ENCODE data around the gene BDKRB2. TPM values are rescaled to one million over a fixed set of nuclear protein-coding genes. Genes with fewer than 3 reads are reported as not detected.

Gene BDKRB2
- total RNA-seq, 1 experiment from 2014 or later: 0.15 TPM

- H3K27ac ChIP-seq (ENCODE audit: insufficient read length, low read depth, low read length): no peak overlapping the region
- no peaks in the 10 kb centered on the region for H3K79me1 ChIP-seq (ENCODE audit: insufficient read depth, low read depth, low read length, poor library complexity, severe bottlenecking)
- H3K27me3 ChIP-seq (ENCODE audit: insufficient read depth, low read length): peaks cover 2% of the 10 kb centered on the region; the same call in 1 of the 2 replicates
Observed at GRCh38 chr14:96205059-96205977, 679 bp downstream of the BDKRB2 start.

More at GRCh38 chr14:96205059-96205977, 679 bp downstream of the BDKRB2 start:
- H2BK12ac ChIP-seq (ENCODE audit: insufficient read length, low read depth, low read length): no peak overlapping the region
- Mint-ChIP-seq H3K4me3 (peak overlapping the region; percentile 51 to 72), H3K36me3 (ENCODE audit: insufficient read depth in 1 of 3, low read depth in 3 of 3) (no peaks in the 10 kb centered on the region), H3K4me1 (peaks cover 14 to 26% of the 10 kb centered on the region in 2 experiments), H3K27me3 (ENCODE audit: low read depth) (peaks cover 54% of the 10 kb centered on the region), H3K9me3 (no peaks in the 10 kb centered on the region), H3K27ac (no peak overlapping the region; a peak in 1 of 7 replicates)
- H2BK20ac ChIP-seq (ENCODE audit: low read depth, low read length, poor library complexity, severe bottlenecking): no peak overlapping the region
- no peak overlapping the region for H2BK15ac ChIP-seq (ENCODE audit: low read depth, low read length)
- WGBS (ENCODE audit: extremely low coverage, insufficient read length, low lambda C conversion rate): no CpG with 5 or more reads among the region's 21 CpGs
- no peak overlapping the region for H3K56ac ChIP-seq (ENCODE audit: insufficient read length, low read depth, low read length)
- no peak overlapping the region for H4K91ac ChIP-seq (ENCODE audit: insufficient read length, low read depth, low read length)
- no peak for TF ChIP-seq CTCF (conservative IDR thresholded peaks at IDR 0.05)
- H3K4ac ChIP-seq (ENCODE audit: low read depth, low read length): no peak overlapping the region
- no peaks in the 10 kb centered on the region for H3K9me3 ChIP-seq (ENCODE audit: control insufficient read depth, low read depth, low read length)
- no peak overlapping the region for H3K9ac ChIP-seq (ENCODE audit: extremely low read depth, insufficient read length, low read length)
- no peak overlapping the region for H2AFZ ChIP-seq (ENCODE audit: low read length)
- no peaks in the 10 kb centered on the region for H3K79me2 ChIP-seq (ENCODE audit: insufficient read depth, low read length)
- no peak overlapping the region for H2BK5ac ChIP-seq (ENCODE audit: insufficient read length, low read length)
- H3T11ph ChIP-seq (ENCODE audit: low read length): no peak overlapping the region
- H4K20me1 ChIP-seq (ENCODE audit: control insufficient read depth, insufficient read depth, insufficient read length): no peaks in the 10 kb centered on the region
- peak overlapping the region; percentile 93 for H3K4me2 ChIP-seq (ENCODE audit: insufficient read depth, insufficient read length, low read length)
- H3K14ac ChIP-seq (ENCODE audit: insufficient read depth, low read length): peak overlapping the region; percentile 44; the same call in 1 of the 2 replicates
- H2AK5ac ChIP-seq (ENCODE audit: insufficient read length, low read length): no peak overlapping the region
- no peaks in the 10 kb centered on the region for H3K4me1 ChIP-seq (ENCODE audit: insufficient read depth, low read length)
- H4K8ac ChIP-seq (replicated peaks; ENCODE audit: insufficient read length, low read depth, low read length): no peak overlapping the region
- H2BK120ac ChIP-seq (ENCODE audit: low read depth, low read length, poor library complexity, severe bottlenecking): no peak overlapping the region
- H3K23ac ChIP-seq (ENCODE audit: insufficient read length, low read depth, low read length): no peak overlapping the region
- H3K23me2 ChIP-seq (ENCODE audit: insufficient read length, low read depth, low read length, poor library complexity, severe bottlenecking): peaks cover 11% of the 10 kb centered on the region
- H4K5ac ChIP-seq (ENCODE audit: insufficient read length, low read depth, low read length): no peak overlapping the region
- peak overlapping the region; percentile 13 for H3K18ac ChIP-seq (ENCODE audit: insufficient read length, low read depth, low read length)
- DNase-seq: no peak
